HG03108 (cell line): ENCODE data around the gene DSN1.
"Not testable (repeated sequence)": the region's sequence is repeated elsewhere in the genome, so short reads cannot be mapped to it uniquely, and the experiment has no call there.

Experiments used
- ATAC-seq: cut with Tn5 transposase; IDR thresholded peaks from one replicate; pipeline ENCODE4 v1.9.1; 2021; ENCODE audit warnings: moderate library complexity; ENCODE audit not compliant: unreplicated experiment

DSN1 gene

GRCh38 chr20:36773597-36774390, at the start of gene DSN1:
DSN1 (minus strand) TSS chr20:36773763; CDS start chr20:36771458, 2,305 bp downstream.
- peak; percentile 75 for ATAC-seq

GRCh38 chr20:36823121-36823520, 49.6 kb upstream of the DSN1 start:
- no peak for ATAC-seq

GRCh38 chr20:36821964-36822437, 48.4 kb upstream of the DSN1 start:
- ATAC-seq, result no peak

GRCh38 chr20:36820928-36821327, 47.4 kb upstream of the DSN1 start:
- ATAC-seq, result no peak

GRCh38 chr20:36820073-36820472, 46.5 kb upstream of the DSN1 start:
- ATAC-seq, result no peak

- ATAC-seq, result no peak
Measured at GRCh38 chr20:36819659-36820058, 46.1 kb upstream of the DSN1 start.

GRCh38 chr20:36818861-36819260, 45.3 kb upstream of the DSN1 start:
- no peak for ATAC-seq

GRCh38 chr20:36818185-36818584, 44.6 kb upstream of the DSN1 start:
- ATAC-seq, result no peak

- no peak for ATAC-seq
Measured at GRCh38 chr20:36817496-36817895, 43.9 kb upstream of the DSN1 start.

GRCh38 chr20:36815454-36816091, 42.0 kb upstream of the DSN1 start:
- ATAC-seq, result no peak

- ATAC-seq, result no peak
Measured at GRCh38 chr20:36812594-36813463, 39.3 kb upstream of the DSN1 start.

- no peak for ATAC-seq
Measured at GRCh38 chr20:36808317-36809257, 35.0 kb upstream of the DSN1 start.

- ATAC-seq, result no peak
Measured at GRCh38 chr20:36806049-36806448, 32.5 kb upstream of the DSN1 start.

- ATAC-seq, result no peak
Measured at GRCh38 chr20:36805396-36805795, 31.8 kb upstream of the DSN1 start.

GRCh38 chr20:36804425-36804824, 30.9 kb upstream of the DSN1 start:
- no peak for ATAC-seq

- ATAC-seq, result no peak
Measured at GRCh38 chr20:36802326-36803222, 29.0 kb upstream of the DSN1 start.

GRCh38 chr20:36800410-36800809, 26.8 kb upstream of the DSN1 start:
- ATAC-seq, result no peak

GRCh38 chr20:36799313-36799712, 25.8 kb upstream of the DSN1 start:
- ATAC-seq, result not testable (repeated sequence)

GRCh38 chr20:36796875-36797274, 23.3 kb upstream of the DSN1 start:
- ATAC-seq, result no peak
